HepG2 (cell line): Measurements from ENCODE around the gene EWSR1. TPM values are rescaled to one million over a fixed set of nuclear protein-coding genes. Genes with fewer than 3 reads are reported as not detected.

Experiments
- ATAC-seq: fragments of 200-7000 bp; cut with Tn5 transposase; 3 replicates; pipeline ENCODE4 v1.9.1; 2020; ENCODE audit warnings: mild to moderate bottlenecking, moderate library complexity
- BruUV-seq: library from RNA; stranded (reverse); fragments of 400-500 nt; replicated peaks from 2 replicates; lab custom pipeline; 2021; lab: Mats Ljungman, UMichigan
- CTCF ChIA-PET: fragments of 300-600 bp; formaldehyde crosslinking; extraction: SDS; loops from one replicate; lab custom pipeline; 2021; ENCODE audit warnings: low total read pairs, inconsistent platforms, low intra/inter-chr PET ratio; lab: Yijun Ruan, JAX
- POLR2A ChIA-PET: fragments of 350-600 bp; sonication (Branson Sonifier 250); formaldehyde crosslinking; loops from one replicate; lab custom pipeline; 2020; ENCODE audit warnings: antibody characterized with exemption, inconsistent platforms; lab: Yijun Ruan, JAX
- DNase-seq: peaks from one replicate; pipeline ENCODE4 v3.0.0-alpha.2; 2015; ENCODE audit warnings: low spot score
- FAIRE-seq: peaks from 3 replicates; lab custom pipeline; 2011; peaks lifted over from hg19 to GRCh38; lab: Jason Lieb, UNC
- H2AFZ ChIP-seq: one replicate; pipeline ENCODE4 v1.6.1; 2011; ENCODE audit warnings: low read length, inconsistent platforms
- H3K27ac ChIP-seq: fragments of 300-600 bp; 3 replicates; pipeline ENCODE4 v1.8.0; 2011; ENCODE audit warnings: mixed run types, mild to moderate bottlenecking, mixed read lengths, low read length, inconsistent platforms; ENCODE audit not compliant: insufficient read depth; ENCODE audit errors: extremely low read length
- H3K27me3 ChIP-seq, 2 experiments: fragments of 200-600 bp in 1 of 2; 2 replicates in 1 of 2; 3 replicates in 1 of 2; pipeline versions ENCODE4 v1.6.0 to v1.8.0; 2011; ENCODE audit warnings: low read length in 2 of 2, mild to moderate bottlenecking in 2 of 2, moderate library complexity in 2 of 2, inconsistent platforms in 1 of 2; ENCODE audit not compliant: insufficient read depth in 2 of 2, control insufficient read depth in 1 of 2
- H3K36me3 ChIP-seq, 2 experiments: fragments of 200-600 bp in 1 of 2; replicated peaks in 1 of 2; 2 replicates in 1 of 2; 3 replicates in 1 of 2; pipeline versions ENCODE4 v1.5.1 to v1.8.0; 2011; ENCODE audit warnings: low read length in 2 of 2, inconsistent platforms in 1 of 2; ENCODE audit not compliant: insufficient read depth in 2 of 2, control insufficient read depth in 1 of 2
- H3K4me1 ChIP-seq: 2 replicates; pipeline ENCODE4 v1.5.1; 2012; ENCODE audit warnings: low read length, inconsistent platforms; ENCODE audit not compliant: insufficient read depth
- H3K4me2 ChIP-seq: 2 replicates; pipeline ENCODE4 v1.6.0; 2011; ENCODE audit warnings: low read depth, low read length, inconsistent platforms
- H3K4me3 ChIP-seq, 3 experiments: fragments of 200-600 bp in 1 of 3; sonication (generic), shearing (Covaris generic) in 1 of 3; replicated peaks in 1 of 3; 2 replicates each; pipeline ENCODE4 v1.5.1; 2011 to 2016; ENCODE audit warnings: low read length in 3 of 3, inconsistent platforms in 2 of 3, low read depth in 2 of 3, mild to moderate bottlenecking in 2 of 3, control low read depth in 1 of 3, mixed read lengths in 1 of 3; ENCODE audit not compliant: insufficient read depth in 1 of 3
- H3K79me2 ChIP-seq: one replicate; pipeline ENCODE4 v1.6.1; 2011; ENCODE audit warnings: low read length, inconsistent platforms; ENCODE audit not compliant: insufficient read depth
- H3K9ac ChIP-seq: 2 replicates; pipeline ENCODE4 v1.6.0; 2011; ENCODE audit warnings: mild to moderate bottlenecking, low read depth, low read length, inconsistent platforms; ENCODE audit not compliant: insufficient read depth
- H3K9me3 ChIP-seq: 2 replicates; pipeline ENCODE4 v1.5.1; 2012; ENCODE audit warnings: mild to moderate bottlenecking, low read length
- H4K20me1 ChIP-seq: 2 replicates; pipeline ENCODE4 v1.6.0; 2011; ENCODE audit warnings: inconsistent platforms, mild to moderate bottlenecking, low read length, moderate library complexity; ENCODE audit not compliant: insufficient read depth
- FIP1L1 ChIP-seq: fragments of 200-400 bp; formaldehyde crosslinking; IDR thresholded peaks from 2 replicates; pipeline ENCODE4 v1.6.1; 2018; ENCODE audit warnings: low read depth, mild to moderate bottlenecking, low read length, moderate library complexity, borderline replicate concordance; ENCODE audit not compliant: insufficient read depth
- GATA4 ChIP-seq: sonication (generic); IDR thresholded peaks from 2 replicates; pipeline ENCODE4 v1.6.1; 2016; ENCODE audit warnings: antibody characterized with exemption, low read depth, borderline replicate concordance
- RBM22 ChIP-seq: fragments of 200-400 bp; formaldehyde crosslinking; optimal IDR thresholded peaks from 2 replicates; pipeline ENCODE3; 2017; ENCODE audit warnings: mild to moderate bottlenecking, low read length, moderate library complexity
- SP140L ChIP-seq: sonication (generic); formaldehyde crosslinking; IDR thresholded peaks from 2 replicates; pipeline ENCODE4 v1.4.0; 2020; ENCODE audit warnings: missing genetic modification reagents, borderline replicate concordance
- ZKSCAN1 ChIP-seq: fragments of 150-350 bp; IDR thresholded peaks from 2 replicates; pipeline ENCODE4 v1.6.1; 2014; ENCODE audit warnings: low read length
- ZNF451 ChIP-seq: sonication (generic); formaldehyde crosslinking; IDR thresholded peaks from 2 replicates; pipeline ENCODE4 v1.5.0; 2020; ENCODE audit warnings: mild to moderate bottlenecking, missing genetic modification reagents
- ZNF773 ChIP-seq: sonication (generic); formaldehyde crosslinking; IDR thresholded peaks from 2 replicates; pipeline ENCODE4 v1.4.0; 2020; ENCODE audit warnings: missing genetic modification reagents, borderline replicate concordance
- ZNF878 ChIP-seq: sonication (generic); formaldehyde crosslinking; IDR thresholded peaks from 2 replicates; pipeline ENCODE4 v1.8.1; 2023; ENCODE audit warnings: mild to moderate bottlenecking, missing genetic modification reagents, moderate library complexity
- ZSCAN31 ChIP-seq: sonication (generic); formaldehyde crosslinking; IDR thresholded peaks from 2 replicates; pipeline ENCODE4 v1.5.0; 2020; ENCODE audit warnings: low read depth, mild to moderate bottlenecking, missing genetic modification reagents
- whole genome bisulfite sequencing: methylation state at CpG from one replicate; pipeline ENCODE4 v1.1.6; 2017; ENCODE audit warnings: low lambda C conversion rate; 5-methylcytosine and 5-hydroxymethylcytosine counted together
- in situ Hi-C: cut with HindIII; loops from 2 replicates; pipeline ENCODE4 v1.10.0; 2017; ENCODE audit warnings: low pct_unique_long_range_greater_than_20kb; ENCODE audit not compliant: extremely low pct_ligation_motif_present
- intact Hi-C: fragments of 100-400 bp; cut with micrococcal nuclease; formaldehyde crosslinking; loops from one replicate; pipeline ENCODE4 v1.10.0; 2022; ENCODE audit not compliant: unreplicated experiment
- polyA plus RNA-seq, 8 experiments: library from polyadenylated mRNA; depleted of rRNA in 3 of 8; stranded (reverse) in 7 of 8; unstranded in 1 of 8; fragments of >200 nt; fragmentation: Illumina TruSeq in 4 of 8; extraction: Trizol in 4 of 8; gene quantifications; 2 replicates each; pipeline versions ENCODE4 v1.2.1 to v1.2.3, GENCODE V29; 2011 to 2016; ENCODE audit warnings: low read depth in 4 of 8, missing spikeins in 1 of 8, mixed read lengths in 1 of 8; ENCODE audit not compliant: insufficient read depth in 1 of 8
- total RNA-seq, 5 experiments: library from RNA; depleted of rRNA; stranded (reverse); fragments of >200 nt; fragmentation: Illumina TruSeq; extraction: Trizol; gene quantifications; 2 replicates each; pipeline ENCODE4 v1.2.3, GENCODE V29; 2016; ENCODE audit warnings: low read depth in 1 of 5
- TF ChIP-seq, protein P1 (sequence below): sonication (generic); formaldehyde crosslinking; IDR thresholded peaks from 2 replicates; pipeline ENCODE4 v1.5.1; 2020; ENCODE audit warnings: mild to moderate bottlenecking, missing genetic modification reagents, moderate library complexity
- TF ChIP-seq, protein P2 (sequence below): IDR thresholded peaks from 2 replicates; pipeline ENCODE4 v1.6.1; 2016; ENCODE audit warnings: mild to moderate bottlenecking
- TF ChIP-seq, protein P3 (sequence below): sonication (generic); formaldehyde crosslinking; IDR thresholded peaks from 2 replicates; pipeline ENCODE4 v1.4.0; 2020; ENCODE audit warnings: missing genetic modification reagents
- TF ChIP-seq, protein P4 (sequence below): sonication (generic); formaldehyde crosslinking; IDR thresholded peaks from 2 replicates; pipeline ENCODE4 v1.5.0; 2020; ENCODE audit warnings: missing genetic modification reagents, mild to moderate bottlenecking, borderline replicate concordance
- TF ChIP-seq, protein P5 (sequence below): sonication (generic); formaldehyde crosslinking; IDR thresholded peaks from 2 replicates; pipeline ENCODE4 v1.4.0; 2020; ENCODE audit warnings: mild to moderate bottlenecking, missing genetic modification reagents, borderline replicate concordance

EWSR1 gene
- total and polyA plus RNA-seq, 2 of the 13 experiments (the other 11 are each of a cell fraction or from before 2014, with no cell fraction given): 211 to 326 TPM

DNA sequence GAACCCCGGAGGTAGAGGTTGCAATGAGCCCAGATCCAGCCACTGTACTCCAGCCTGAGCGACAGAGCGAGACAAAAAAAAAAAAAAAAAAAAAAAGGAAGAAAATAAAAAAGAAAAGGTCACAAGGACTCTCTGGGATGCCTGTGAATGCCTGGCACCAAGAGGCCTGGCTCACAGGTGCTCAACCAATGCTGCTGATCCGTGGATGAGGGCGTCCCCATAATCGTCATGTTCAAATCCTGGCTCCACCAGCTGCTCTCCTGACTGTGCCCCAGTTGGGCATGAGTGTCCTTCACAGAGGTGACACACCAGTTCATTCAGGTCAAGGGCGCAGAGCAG, 37.7 kb downstream of the EWSR1 start:
- intact Hi-C loops: loop anchor here (1.0 kb wide), 1 partner anchor 53 kb away; no protein-coding TSS in a partner anchor
- TF ChIP-seq, protein P1, sequence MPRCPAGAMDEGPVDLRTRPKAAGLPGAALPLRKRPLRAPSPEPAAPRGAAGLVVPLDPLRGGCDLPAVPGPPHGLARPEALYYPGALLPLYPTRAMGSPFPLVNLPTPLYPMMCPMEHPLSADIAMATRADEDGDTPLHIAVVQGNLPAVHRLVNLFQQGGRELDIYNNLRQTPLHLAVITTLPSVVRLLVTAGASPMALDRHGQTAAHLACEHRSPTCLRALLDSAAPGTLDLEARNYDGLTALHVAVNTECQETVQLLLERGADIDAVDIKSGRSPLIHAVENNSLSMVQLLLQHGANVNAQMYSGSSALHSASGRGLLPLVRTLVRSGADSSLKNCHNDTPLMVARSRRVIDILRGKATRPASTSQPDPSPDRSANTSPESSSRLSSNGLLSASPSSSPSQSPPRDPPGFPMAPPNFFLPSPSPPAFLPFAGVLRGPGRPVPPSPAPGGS (CRISPR knock-in tag): no peak
- TF ChIP-seq RBM22 (no peak), ZSCAN31 (CRISPR knock-in tag) (0 out of 2 replicates have a peak, but pooled peaks have one; percentile 13), ZNF451 (no peak), ZNF878 (CRISPR knock-in tag) (peak; percentile 46; the same call in 1 of the 2 replicates), GATA4 (no peak), FIP1L1 (no peak), ZNF773 (CRISPR knock-in tag) (no peak), SP140L (no peak), ZKSCAN1 (peak; percentile 98)
- TF ChIP-seq, protein P2, sequence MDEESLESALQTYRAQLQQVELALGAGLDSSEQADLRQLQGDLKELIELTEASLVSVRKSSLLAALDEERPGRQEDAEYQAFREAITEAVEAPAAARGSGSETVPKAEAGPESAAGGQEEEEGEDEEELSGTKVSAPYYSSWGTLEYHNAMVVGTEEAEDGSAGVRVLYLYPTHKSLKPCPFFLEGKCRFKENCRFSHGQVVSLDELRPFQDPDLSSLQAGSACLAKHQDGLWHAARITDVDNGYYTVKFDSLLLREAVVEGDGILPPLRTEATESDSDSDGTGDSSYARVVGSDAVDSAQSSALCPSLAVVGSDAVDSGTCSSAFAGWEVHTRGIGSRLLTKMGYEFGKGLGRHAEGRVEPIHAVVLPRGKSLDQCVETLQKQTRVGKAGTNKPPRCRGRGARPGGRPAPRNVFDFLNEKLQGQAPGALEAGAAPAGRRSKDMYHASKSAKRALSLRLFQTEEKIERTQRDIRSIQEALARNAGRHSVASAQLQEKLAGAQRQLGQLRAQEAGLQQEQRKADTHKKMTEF (CRISPR knock-in tag): no peak
- TF ChIP-seq, protein P3, sequence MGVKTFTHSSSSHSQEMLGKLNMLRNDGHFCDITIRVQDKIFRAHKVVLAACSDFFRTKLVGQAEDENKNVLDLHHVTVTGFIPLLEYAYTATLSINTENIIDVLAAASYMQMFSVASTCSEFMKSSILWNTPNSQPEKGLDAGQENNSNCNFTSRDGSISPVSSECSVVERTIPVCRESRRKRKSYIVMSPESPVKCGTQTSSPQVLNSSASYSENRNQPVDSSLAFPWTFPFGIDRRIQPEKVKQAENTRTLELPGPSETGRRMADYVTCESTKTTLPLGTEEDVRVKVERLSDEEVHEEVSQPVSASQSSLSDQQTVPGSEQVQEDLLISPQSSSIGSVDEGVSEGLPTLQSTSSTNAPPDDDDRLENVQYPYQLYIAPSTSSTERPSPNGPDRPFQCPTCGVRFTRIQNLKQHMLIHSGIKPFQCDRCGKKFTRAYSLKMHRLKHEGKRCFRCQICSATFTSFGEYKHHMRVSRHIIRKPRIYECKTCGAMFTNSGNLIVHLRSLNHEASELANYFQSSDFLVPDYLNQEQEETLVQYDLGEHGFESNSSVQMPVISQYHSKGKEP (CRISPR knock-in tag): no peak
- TF ChIP-seq, protein P4, sequence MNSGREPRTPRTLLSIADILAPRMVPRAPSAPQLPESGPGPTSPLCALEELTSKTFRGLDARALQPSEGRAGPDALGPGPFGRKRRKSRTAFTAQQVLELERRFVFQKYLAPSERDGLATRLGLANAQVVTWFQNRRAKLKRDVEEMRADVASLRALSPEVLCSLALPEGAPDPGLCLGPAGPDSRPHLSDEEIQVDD (CRISPR knock-in tag): 0 out of 2 replicates have a peak, but pooled peaks have one; percentile 45
- TF ChIP-seq, protein P5, sequence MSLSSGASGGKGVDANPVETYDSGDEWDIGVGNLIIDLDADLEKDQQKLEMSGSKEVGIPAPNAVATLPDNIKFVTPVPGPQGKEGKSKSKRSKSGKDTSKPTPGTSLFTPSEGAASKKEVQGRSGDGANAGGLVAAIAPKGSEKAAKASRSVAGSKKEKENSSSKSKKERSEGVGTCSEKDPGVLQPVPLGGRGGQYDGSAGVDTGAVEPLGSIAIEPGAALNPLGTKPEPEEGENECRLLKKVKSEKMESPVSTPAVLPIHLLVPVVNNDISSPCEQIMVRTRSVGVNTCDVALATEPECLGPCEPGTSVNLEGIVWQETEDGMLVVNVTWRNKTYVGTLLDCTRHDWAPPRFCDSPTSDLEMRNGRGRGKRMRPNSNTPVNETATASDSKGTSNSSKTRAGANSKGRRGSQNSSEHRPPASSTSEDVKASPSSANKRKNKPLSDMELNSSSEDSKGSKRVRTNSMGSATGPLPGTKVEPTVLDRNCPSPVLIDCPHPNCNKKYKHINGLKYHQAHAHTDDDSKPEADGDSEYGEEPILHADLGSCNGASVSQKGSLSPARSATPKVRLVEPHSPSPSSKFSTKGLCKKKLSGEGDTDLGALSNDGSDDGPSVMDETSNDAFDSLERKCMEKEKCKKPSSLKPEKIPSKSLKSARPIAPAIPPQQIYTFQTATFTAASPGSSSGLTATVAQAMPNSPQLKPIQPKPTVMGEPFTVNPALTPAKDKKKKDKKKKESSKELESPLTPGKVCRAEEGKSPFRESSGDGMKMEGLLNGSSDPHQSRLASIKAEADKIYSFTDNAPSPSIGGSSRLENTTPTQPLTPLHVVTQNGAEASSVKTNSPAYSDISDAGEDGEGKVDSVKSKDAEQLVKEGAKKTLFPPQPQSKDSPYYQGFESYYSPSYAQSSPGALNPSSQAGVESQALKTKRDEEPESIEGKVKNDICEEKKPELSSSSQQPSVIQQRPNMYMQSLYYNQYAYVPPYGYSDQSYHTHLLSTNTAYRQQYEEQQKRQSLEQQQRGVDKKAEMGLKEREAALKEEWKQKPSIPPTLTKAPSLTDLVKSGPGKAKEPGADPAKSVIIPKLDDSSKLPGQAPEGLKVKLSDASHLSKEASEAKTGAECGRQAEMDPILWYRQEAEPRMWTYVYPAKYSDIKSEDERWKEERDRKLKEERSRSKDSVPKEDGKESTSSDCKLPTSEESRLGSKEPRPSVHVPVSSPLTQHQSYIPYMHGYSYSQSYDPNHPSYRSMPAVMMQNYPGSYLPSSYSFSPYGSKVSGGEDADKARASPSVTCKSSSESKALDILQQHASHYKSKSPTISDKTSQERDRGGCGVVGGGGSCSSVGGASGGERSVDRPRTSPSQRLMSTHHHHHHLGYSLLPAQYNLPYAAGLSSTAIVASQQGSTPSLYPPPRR: no peak
- Histone ChIP-seq H3K27ac (no peak overlapping the region), H3K27me3 (no peaks in the 10 kb centered on the region), H3K4me2 (peak overlapping the region; percentile 98), H3K79me2 (no peaks in the 10 kb centered on the region), H3K4me3 (peak overlapping the region in 1 of 3 experiments; percentile 88; a peak in 2 of 6 replicates), H3K4me1 (peaks cover 62% of the 10 kb centered on the region), H4K20me1 (0 out of 2 replicates have a peak, but pooled peaks cover 3% of the 10 kb centered on the region), H2AFZ (peak overlapping the region; percentile 23), H3K9me3 (no peaks in the 10 kb centered on the region), H3K9ac (no peak overlapping the region), H3K36me3 (no peaks in the 10 kb centered on the region)
- no peak for DNase-seq
- no TSS peak for BruUV-seq
- ATAC-seq: no peak
- no peak for FAIRE-seq
- in situ Hi-C loops: loop anchor here (5.0 kb wide), 1 partner anchor 51 kb away; no protein-coding TSS in a partner anchor
- ChIA-PET CTCF (interaction anchor here (2.2 kb wide), 1 partner anchor 54 kb away, joined by 8 read pairs; no protein-coding TSS in a partner anchor), POLR2A (no interaction called here)
- 42% methylated on average over 6 of the region's 7 CpGs for WGBS
